Caco-2 (cell line): ENCODE data around the gene KDM8. TPM values are rescaled to one million over a fixed set of nuclear protein-coding genes. Genes with fewer than 3 reads are reported as not detected.

ENCODE experiments used
- BruUV-seq: library from RNA; stranded (reverse); fragments of 400-500 nt; replicated peaks from 2 replicates; lab custom pipeline; 2021; lab: Mats Ljungman, UMichigan
- CTCF ChIA-PET: fragments of 300-600 bp; sonication (Branson Sonifier 250); formaldehyde crosslinking; loops from one replicate; lab custom pipeline; 2022; ENCODE audit warnings: antibody characterized with exemption; lab: Charles Lee
- POLR2A ChIA-PET: fragments of 300-600 bp; sonication (Branson Sonifier 250); formaldehyde crosslinking; loops from one replicate; lab custom pipeline; 2022; ENCODE audit warnings: antibody characterized with exemption; lab: Charles Lee
- DNase-seq, 2 experiments: peaks; one replicate each; pipeline versions ENCODE4 v3.0.0 to v3.0.0-alpha.2; 2020 to 2022
- H3K27me3 ChIP-seq: replicated peaks from 2 replicates; pipeline ENCODE4 v1.6.0; 2011; ENCODE audit warnings: low read length; ENCODE audit not compliant: control insufficient read depth, insufficient read depth
- H3K36me3 ChIP-seq: 2 replicates; pipeline ENCODE4 v1.5.1; 2011; ENCODE audit warnings: low read length; ENCODE audit not compliant: control insufficient read depth, insufficient read depth
- H3K4me1 ChIP-seq: fragments of 250-450 bp; sonication (Bioruptor Pico); 2 replicates; pipeline ENCODE4 v1.5.1; 2020; ENCODE audit warnings: mild to moderate bottlenecking
- H3K4me3 ChIP-seq: 2 replicates; pipeline ENCODE4 v1.5.1; 2011; ENCODE audit warnings: low read depth, mild to moderate bottlenecking, control low read depth, low read length
- H3K9me3 ChIP-seq: fragments of 250-450 bp; sonication (Bioruptor Pico); 2 replicates; pipeline ENCODE4 v1.5.1; 2020; ENCODE audit warnings: mild to moderate bottlenecking, moderate library complexity
- H3K27ac Mint-ChIP-seq: one replicate; pipeline ENCODE4 v1.8.0; 2022; ENCODE audit warnings: mixed read lengths; ENCODE audit not compliant: unreplicated experiment
- H3K27me3 Mint-ChIP-seq: one replicate; pipeline ENCODE4 v1.8.0; 2022; ENCODE audit warnings: mixed read lengths; ENCODE audit not compliant: insufficient read depth, unreplicated experiment
- H3K36me3 Mint-ChIP-seq: one replicate; pipeline ENCODE4 v1.8.0; 2022; ENCODE audit warnings: mild to moderate bottlenecking, mixed read lengths; ENCODE audit not compliant: insufficient read depth, unreplicated experiment
- H3K4me1 Mint-ChIP-seq: one replicate; pipeline ENCODE4 v1.8.0; 2022; ENCODE audit warnings: low read depth, mixed read lengths; ENCODE audit not compliant: unreplicated experiment
- H3K4me3 Mint-ChIP-seq: one replicate; pipeline ENCODE4 v1.8.0; 2022; ENCODE audit warnings: mild to moderate bottlenecking, moderate library complexity, mixed read lengths; ENCODE audit not compliant: unreplicated experiment
- H3K9me3 Mint-ChIP-seq: one replicate; pipeline ENCODE4 v1.8.0; 2022; ENCODE audit warnings: mixed read lengths; ENCODE audit not compliant: unreplicated experiment
- intact Hi-C: fragments of 100-400 bp; cut with micrococcal nuclease; formaldehyde crosslinking; loops from one replicate; pipeline ENCODE4 v1.10.0; 2022; ENCODE audit not compliant: unreplicated experiment
- total RNA-seq: library from RNA; stranded (reverse); gene quantifications from 2 replicates; pipeline ENCODE4 v1.2.3, GENCODE V29; 2022
- TF ChIP-seq, protein P1 (sequence below), 2 experiments: fragments of 200-600 bp in 1 of 2; IDR thresholded peaks; 1 replicate in 1 of 2; 2 replicates in 1 of 2; pipeline versions ENCODE4 v1.5.1 to v1.8.0; 2011 to 2022; ENCODE audit warnings: antibody characterized with exemption in 1 of 2, control low read depth in 1 of 2, inconsistent platforms in 1 of 2, low read depth in 1 of 2, low read length in 1 of 2, mild to moderate bottlenecking in 1 of 2, moderate library complexity in 1 of 2; ENCODE audit not compliant: insufficient read depth in 1 of 2, severe bottlenecking in 1 of 2, unreplicated experiment in 1 of 2

KDM8 gene
- total RNA-seq, 1 experiment from 2014 or later, result 7.0 TPM

DNA sequence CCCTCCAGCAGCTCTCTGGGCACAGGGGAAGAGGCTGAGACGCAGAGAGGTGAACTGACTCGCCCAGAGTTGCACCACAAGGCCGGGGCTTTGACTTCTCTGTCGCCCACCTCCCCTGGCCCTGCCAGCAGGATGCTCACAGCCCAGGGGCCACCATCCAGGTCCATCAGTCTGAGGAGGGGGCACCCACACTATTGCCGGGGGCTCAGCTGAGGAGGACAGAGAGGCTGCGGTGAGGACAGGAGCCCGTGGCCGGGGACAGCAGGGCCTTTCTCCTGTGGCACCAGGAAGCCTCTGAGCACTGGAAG is 32.6 kb downstream of the KDM8 start:
- Histone ChIP-seq H3K27me3 (no peaks in the 10 kb centered on the region), H3K9me3 (no peaks in the 10 kb centered on the region), H3K4me3 (no peak overlapping the region), H3K36me3 (peaks cover 1% of the 10 kb centered on the region; the same call in 1 of the 2 replicates), H3K4me1 (no peaks in the 10 kb centered on the region)
- DNase-seq, result no peak
- Mint-ChIP-seq H3K27ac (no peak overlapping the region), H3K27me3 (no peaks in the 10 kb centered on the region), H3K4me1 (peaks cover 9% of the 10 kb centered on the region), H3K9me3 (no peaks in the 10 kb centered on the region), H3K36me3 (no peaks in the 10 kb centered on the region), H3K4me3 (no peak overlapping the region)
- TF ChIP-seq, protein P1, sequence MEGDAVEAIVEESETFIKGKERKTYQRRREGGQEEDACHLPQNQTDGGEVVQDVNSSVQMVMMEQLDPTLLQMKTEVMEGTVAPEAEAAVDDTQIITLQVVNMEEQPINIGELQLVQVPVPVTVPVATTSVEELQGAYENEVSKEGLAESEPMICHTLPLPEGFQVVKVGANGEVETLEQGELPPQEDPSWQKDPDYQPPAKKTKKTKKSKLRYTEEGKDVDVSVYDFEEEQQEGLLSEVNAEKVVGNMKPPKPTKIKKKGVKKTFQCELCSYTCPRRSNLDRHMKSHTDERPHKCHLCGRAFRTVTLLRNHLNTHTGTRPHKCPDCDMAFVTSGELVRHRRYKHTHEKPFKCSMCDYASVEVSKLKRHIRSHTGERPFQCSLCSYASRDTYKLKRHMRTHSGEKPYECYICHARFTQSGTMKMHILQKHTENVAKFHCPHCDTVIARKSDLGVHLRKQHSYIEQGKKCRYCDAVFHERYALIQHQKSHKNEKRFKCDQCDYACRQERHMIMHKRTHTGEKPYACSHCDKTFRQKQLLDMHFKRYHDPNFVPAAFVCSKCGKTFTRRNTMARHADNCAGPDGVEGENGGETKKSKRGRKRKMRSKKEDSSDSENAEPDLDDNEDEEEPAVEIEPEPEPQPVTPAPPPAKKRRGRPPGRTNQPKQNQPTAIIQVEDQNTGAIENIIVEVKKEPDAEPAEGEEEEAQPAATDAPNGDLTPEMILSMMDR (IDR thresholded peaks at IDR 0.05; ENCODE audit: insufficient read depth in 1 of 2, low read depth in 1 of 2, low read length in 1 of 2, severe bottlenecking in 1 of 2, unreplicated experiment in 1 of 2), result no peak
- intact Hi-C loops, result loop anchor here (1.0 to 10.0 kb wide), 5 partner anchors 79 to 229 kb away; partner anchors contain the start of gene IL4R
- no TSS peak for BruUV-seq
- POLR2A ChIA-PET, result no interaction called here
- CTCF ChIA-PET, result interaction anchor here (0.7 to 3.5 kb wide), 3 partner anchors 10 to 132 kb away, joined by 3 to 22 read pairs (median 7); no protein-coding TSS in a partner anchor

DNA sequence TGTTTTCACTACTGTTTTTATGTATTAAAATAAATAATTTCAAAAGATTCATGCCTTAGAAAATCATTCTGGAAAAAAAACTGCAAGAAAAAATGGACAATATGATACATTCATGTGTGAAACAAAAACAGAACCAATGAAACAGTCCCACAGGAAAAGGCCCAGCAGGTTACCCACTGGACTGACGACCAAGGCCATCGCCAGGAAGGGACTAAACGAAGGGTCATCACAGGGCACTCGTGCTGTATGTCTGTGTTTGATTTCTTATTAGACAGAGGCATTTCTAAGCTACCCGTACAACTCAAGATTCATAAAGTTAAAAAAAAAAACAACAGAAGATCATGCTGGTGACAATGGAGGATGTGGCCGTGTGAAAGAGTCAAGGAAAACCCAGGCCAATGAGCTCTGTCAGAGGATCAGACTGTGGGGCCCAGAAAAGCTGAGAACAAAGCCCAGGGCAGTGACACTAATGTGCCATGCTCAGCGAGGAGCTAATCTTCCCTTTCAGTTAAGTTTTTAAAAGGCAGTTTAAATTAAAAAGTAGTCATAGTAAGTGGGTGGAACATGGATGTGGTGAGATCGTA is 33.4 kb downstream of the KDM8 start:
- intact Hi-C loops, result loop anchor here (10.0 kb wide), 1 partner anchor 78 kb away; the partner anchor contains the start of gene IL4R
- 0 out of 2 replicates have a peak, but pooled peaks cover 4% of the 10 kb centered on the region for H3K4me1 ChIP-seq
- Mint-ChIP-seq H3K27me3 (no peaks in the 10 kb centered on the region), H3K9me3 (no peaks in the 10 kb centered on the region), H3K36me3 (no peaks in the 10 kb centered on the region), H3K4me1 (peaks cover 9% of the 10 kb centered on the region), H3K4me3 (no peak overlapping the region), H3K27ac (no peak overlapping the region)
- BruUV-seq, result no TSS peak
- ChIA-PET POLR2A (no interaction called here), CTCF (interaction anchor here (3.5 kb wide), 1 partner anchor 131 kb away, joined by 22 read pairs; no protein-coding TSS in a partner anchor)
- no peak overlapping the region for H3K4me3 ChIP-seq
- no peak for DNase-seq
- H3K27me3 ChIP-seq, result no peaks in the 10 kb centered on the region
- peaks cover 1% of the 10 kb centered on the region; the same call in 1 of the 2 replicates for H3K36me3 ChIP-seq
- TF ChIP-seq, protein P1 (IDR thresholded peaks at IDR 0.05; ENCODE audit: insufficient read depth in 1 of 2, low read depth in 1 of 2, low read length in 1 of 2, severe bottlenecking in 1 of 2, unreplicated experiment in 1 of 2), result no peak
- H3K9me3 ChIP-seq, result no peaks in the 10 kb centered on the region

DNA sequence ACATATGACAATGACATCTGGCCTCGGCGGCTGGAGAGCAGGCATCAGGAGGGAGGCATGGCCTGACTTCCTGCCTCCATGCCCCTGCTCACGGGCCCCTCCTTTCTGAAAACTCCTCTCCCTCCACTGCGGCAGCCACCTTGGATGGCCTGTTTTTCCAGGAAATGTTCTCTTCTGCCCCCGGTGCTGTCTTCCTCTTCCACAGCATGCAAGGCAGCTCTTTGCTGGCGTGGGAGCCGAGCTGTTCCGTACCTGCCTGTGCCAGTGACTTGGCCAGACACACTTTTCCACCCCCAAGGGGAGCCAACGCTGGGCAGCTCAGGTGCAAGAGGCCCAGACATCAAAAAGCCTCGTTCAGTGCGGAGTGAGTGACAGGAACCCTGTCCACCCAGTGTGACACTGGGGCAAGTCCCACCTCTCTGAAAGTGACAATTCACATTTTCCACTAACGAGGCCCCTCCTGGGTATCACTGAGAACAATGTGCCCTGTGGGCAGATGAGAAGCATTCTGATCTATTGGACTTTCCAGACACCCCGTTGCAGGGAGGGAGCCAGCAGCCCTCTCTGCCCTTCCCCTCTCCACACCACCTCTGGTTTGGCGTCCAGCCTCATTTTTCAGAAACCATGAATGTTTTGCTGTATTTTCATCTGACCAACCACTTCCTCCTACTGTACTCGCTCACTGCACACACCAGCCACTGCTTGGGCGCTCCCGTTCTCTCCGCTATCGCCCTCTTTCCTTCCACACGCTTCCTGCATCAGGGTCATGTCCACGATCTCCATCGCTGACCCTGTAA is 34.1 kb downstream of the KDM8 start:
- intact Hi-C loops, result loop anchor here (10.0 kb wide), 1 partner anchor 77 kb away; the partner anchor contains the start of gene IL4R
- Histone ChIP-seq H3K4me1 (0 out of 2 replicates have a peak, but pooled peaks cover 4% of the 10 kb centered on the region), H3K36me3 (no peaks in the 10 kb centered on the region), H3K9me3 (no peaks in the 10 kb centered on the region), H3K4me3 (no peak overlapping the region), H3K27me3 (no peaks in the 10 kb centered on the region)
- H3K4me1 Mint-ChIP-seq, result peaks cover 9% of the 10 kb centered on the region
- peak overlapping the region; percentile 32 for H3K27ac Mint-ChIP-seq
- ChIA-PET POLR2A (no interaction called here), CTCF (interaction anchor here (3.5 kb wide), 1 partner anchor 131 kb away, joined by 22 read pairs; no protein-coding TSS in a partner anchor)
- H3K27me3 Mint-ChIP-seq, result no peaks in the 10 kb centered on the region
- H3K9me3 Mint-ChIP-seq, result no peaks in the 10 kb centered on the region
- no TSS peak for BruUV-seq
- no peak for DNase-seq
- TF ChIP-seq, protein P1 (IDR thresholded peaks at IDR 0.05; ENCODE audit: insufficient read depth in 1 of 2, low read depth in 1 of 2, low read length in 1 of 2, severe bottlenecking in 1 of 2, unreplicated experiment in 1 of 2), result no peak
- no peaks in the 10 kb centered on the region for H3K36me3 Mint-ChIP-seq
- no peak overlapping the region for H3K4me3 Mint-ChIP-seq
